GM21825 (cell line): ENCODE measurements around the gene HECW1.
"Not testable (repeated sequence)": the region's sequence is repeated elsewhere in the genome, so short reads cannot be mapped to it uniquely, and the experiment has no call there.

ENCODE experiments used
- ATAC-seq: cut with Tn5 transposase; IDR thresholded peaks from one replicate; pipeline ENCODE4 v1.9.1; 2021; ENCODE audit warnings: mild to moderate bottlenecking, moderate library complexity; ENCODE audit not compliant: unreplicated experiment

The HECW1 gene

GRCh38 chr7:43589728-43590127 lies 477.3 kb downstream of the HECW1 start:
- ATAC-seq = no peak

GRCh38 chr7:43590862-43591557 lies 478.6 kb downstream of the HECW1 start:
- peak; percentile 71 for ATAC-seq

- ATAC-seq = no peak
Measured at GRCh38 chr7:43591558-43592180, 479.2 kb downstream of the HECW1 start.

GRCh38 chr7:43592326-43592725 lies 479.9 kb downstream of the HECW1 start:
- no peak for ATAC-seq

GRCh38 chr7:43593010-43593409 lies 480.6 kb downstream of the HECW1 start:
- no peak for ATAC-seq

GRCh38 chr7:43594020-43594419 lies 481.6 kb downstream of the HECW1 start:
- no peak for ATAC-seq

GRCh38 chr7:43596426-43596825 lies 484.0 kb downstream of the HECW1 start:
- ATAC-seq = not testable (repeated sequence)

- no peak for ATAC-seq
Measured at GRCh38 chr7:43600056-43600455, 487.6 kb downstream of the HECW1 start.

- ATAC-seq = no peak
Measured at GRCh38 chr7:43602256-43602655, 489.8 kb downstream of the HECW1 start.

GRCh38 chr7:43604251-43604650 lies 491.8 kb downstream of the HECW1 start:
- no peak for ATAC-seq

- ATAC-seq = no peak
Measured at GRCh38 chr7:43609097-43609496, 496.6 kb downstream of the HECW1 start.

GRCh38 chr7:43612128-43612527 lies 499.7 kb downstream of the HECW1 start:
- no peak for ATAC-seq

- ATAC-seq = peak; percentile 62
Measured at GRCh38 chr7:43612599-43613589, 500.4 kb downstream of the HECW1 start.
